ENCODE data around the gene SULF2.

SULF2 gene

GRCh38 chr20:47682028-47682783 is 103.1 kb downstream of the SULF2 start:
- no peak for DNase-seq

DNA sequence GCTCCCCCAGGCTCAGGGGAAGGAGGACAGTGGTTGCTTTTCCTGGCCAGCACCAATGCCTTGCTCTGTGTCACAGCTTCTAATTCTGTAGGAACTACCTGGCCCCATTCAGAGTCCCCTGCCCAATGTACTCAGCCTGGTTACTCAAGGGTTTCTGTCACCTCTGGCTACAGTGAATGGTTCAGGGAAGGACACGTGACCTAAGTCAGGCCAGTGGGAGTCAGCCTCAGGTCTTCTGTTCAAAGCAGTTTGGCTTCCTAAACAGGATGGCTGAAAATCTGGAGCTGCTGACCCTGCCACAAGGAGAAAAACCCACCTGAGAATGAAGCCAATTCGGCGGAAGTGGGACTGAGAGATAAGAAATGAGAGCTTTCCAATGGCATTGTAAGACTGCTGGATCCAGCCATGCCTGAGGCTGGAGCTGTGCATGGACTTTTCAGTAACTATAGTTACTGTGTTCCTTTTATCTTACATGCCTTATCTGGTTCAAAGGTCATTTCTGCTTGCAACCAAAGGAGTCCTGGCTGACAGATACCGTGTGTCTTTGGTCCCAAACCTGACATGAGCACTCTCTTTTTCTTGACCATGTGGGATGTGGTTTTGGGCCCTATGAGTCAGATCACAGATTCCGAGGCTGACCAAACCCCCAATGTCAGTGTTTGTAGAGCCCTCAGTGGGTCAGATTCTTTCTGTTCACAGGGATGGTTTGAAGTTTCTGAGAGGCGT is 104.3 kb downstream of the SULF2 start:
- DNase-seq: no peak

DNA sequence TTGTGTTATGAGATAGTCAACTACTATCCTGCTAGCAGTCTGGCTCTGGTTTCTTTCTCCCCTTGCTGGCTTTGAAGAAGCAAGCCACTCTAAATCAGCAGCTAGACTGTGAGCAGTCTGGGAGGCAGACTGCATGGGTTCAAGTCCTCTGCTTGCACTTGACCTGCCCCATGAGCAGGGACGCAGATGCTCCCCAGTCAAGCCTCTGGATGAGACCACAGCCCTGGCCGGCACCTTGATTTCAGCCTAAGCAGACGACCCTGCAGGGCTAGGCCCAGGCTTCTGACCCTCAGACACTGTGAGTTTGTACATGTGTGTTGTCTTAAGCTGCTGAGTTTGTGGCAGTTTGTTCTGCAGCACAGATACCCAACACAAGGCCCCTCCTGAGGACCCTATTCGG is 105.8 kb downstream of the SULF2 start:
- no peak for DNase-seq

DNA sequence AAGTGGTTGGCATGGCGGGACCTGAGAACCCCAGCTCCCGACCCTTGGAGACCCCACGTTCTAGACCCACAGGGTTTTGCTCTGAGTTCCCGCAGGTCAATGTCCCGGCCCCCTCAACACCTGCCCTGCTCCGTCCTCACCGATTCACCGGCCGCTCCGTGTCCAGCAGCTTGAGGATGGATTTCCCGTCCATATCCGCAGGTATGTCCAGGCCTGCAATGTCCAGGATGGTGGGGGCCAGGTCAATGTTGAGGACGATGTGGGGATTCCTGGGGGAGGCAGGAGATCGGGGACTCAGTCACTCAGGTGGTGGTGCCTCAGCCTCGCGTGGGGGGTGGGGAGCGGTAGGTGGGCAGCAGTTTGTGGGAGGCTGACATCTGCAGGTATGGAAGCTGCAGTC is 106.7 kb downstream of the SULF2 start:
- no peak for DNase-seq

DNA sequence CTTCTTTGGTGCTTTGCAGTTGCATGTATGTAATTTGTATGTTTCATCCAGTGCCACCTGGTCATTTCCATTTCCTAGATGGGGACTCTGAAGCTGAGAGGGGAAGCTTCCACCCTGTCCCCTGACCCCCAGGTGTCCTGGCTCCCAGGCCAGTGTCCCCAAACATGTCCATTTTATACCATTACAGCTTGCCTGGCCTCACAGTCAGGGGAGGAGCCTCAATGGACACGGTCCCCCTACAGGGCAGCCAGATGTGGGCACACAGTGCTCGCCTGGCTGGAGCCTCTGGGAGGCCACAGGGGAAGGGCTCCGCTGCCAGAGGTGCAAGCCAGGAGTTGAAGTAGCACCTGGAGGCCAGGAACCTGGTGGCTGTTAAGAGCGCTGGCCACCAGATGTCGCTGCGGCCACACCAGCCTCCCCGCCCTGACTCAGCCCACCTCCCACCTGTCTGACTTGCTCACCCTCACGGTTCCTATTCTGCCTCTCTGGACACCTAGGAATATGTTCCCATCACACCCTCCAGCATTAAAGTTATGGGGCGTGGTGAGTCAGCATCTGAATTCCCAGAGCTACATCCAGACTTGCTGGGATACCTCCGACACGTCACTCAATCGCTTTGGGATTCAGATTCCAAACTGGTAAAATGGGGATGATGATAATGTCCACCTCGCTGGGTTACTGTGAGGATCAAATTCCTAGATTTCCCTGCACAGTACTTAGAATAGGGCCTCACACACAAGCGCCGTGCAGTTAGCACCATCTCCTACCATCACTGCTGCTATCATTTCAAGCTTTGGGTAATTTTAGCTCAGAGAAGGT is 107.4 kb downstream of the SULF2 start:
- DNase-seq: peak; percentile 67

DNA sequence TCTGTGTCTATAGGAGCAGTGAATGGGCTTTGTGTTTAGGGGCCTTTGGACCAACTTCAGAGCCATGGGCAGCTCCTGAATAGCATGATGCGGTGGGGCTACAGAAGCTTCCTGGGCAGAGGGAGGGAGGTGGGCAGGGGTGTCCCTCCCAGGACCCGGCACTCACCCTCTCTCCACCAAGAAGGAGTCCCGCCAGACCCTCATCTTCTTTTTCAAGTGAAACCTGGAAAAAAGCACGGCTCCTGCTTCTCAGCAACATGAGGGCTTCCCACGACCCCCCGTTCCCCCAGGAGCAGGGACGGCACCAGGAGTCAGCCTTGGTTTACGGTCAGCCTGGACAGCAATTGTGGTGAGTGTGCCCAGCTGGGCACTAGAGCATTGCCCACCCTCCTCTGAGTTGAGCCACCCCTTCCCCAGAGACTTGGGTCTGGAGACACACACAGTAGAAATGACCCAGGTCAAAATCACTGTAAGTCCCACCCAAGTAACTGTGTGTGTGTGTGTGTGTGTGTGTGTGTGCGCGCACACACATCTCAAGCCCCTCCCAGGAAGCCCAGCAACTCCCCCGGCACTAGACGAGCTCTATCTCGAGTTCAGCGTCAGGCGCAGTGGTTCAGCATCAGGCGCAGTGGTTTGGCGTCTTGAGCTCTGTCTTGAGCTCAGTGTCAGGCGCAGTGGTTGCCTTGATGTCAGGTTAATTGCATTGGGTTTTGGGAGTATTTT is 108.2 kb downstream of the SULF2 start:
- no peak for DNase-seq

- DNase-seq: no peak
Observed at GRCh38 chr20:47676219-47676721, 109.0 kb downstream of the SULF2 start.

- DNase-seq: no peak
Observed at GRCh38 chr20:47675190-47676142, 109.8 kb downstream of the SULF2 start.

DNA sequence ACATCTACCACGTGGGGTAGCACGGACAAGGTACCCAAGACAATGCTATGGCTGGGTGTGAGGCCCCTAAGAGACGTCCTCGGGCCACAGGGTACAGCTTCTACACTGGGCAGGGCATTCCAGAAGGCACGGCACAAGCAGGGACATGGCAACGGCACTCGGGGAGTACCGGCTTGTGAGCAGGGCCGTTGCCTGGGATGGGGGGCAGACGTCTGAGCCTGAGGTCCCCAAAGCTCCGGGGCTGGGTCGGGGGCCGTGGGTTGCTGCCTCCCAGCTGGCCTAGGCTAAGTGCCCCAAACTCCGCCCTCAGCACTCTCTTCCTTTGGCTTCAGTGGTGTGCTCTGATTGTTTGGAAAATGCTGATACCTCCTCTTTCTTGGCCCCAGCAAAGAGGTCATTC is 110.6 kb downstream of the SULF2 start:
- DNase-seq: no peak

DNA sequence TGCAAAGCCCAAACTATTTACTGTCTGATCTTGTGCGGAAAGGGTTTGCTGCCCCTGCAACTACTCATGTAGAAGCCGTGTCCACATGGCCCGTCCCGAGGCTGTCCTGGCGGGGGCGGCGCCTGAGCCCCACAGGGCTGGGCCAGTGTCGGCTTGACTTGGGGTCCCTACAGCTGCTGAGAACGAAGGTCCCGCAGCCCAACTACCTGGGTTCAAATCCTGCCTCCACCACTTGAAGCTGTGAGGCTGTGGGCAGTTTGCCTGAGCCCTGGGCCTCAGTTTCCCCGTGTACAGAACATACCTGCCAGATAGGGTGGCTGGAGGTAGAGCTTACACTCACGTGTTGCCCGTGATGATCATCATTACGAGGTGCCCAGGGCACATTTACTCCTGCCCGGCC is 111.1 kb downstream of the SULF2 start:
- no peak for DNase-seq

DNA sequence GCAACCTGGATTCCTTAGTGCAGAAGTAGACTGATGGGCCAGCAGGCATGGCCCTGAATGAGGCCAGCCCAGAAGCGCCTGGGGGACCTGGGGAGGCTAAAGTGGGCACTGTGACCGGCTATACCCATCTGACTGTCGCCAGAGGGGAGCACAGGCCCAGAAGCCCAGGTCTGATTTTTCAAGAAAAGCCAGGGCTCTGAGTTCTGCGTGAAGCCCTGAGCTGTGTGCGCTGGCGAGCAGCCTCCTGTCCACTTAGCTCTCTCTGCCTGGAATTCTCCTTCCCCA is 111.7 kb downstream of the SULF2 start:
- no peak for DNase-seq

DNA sequence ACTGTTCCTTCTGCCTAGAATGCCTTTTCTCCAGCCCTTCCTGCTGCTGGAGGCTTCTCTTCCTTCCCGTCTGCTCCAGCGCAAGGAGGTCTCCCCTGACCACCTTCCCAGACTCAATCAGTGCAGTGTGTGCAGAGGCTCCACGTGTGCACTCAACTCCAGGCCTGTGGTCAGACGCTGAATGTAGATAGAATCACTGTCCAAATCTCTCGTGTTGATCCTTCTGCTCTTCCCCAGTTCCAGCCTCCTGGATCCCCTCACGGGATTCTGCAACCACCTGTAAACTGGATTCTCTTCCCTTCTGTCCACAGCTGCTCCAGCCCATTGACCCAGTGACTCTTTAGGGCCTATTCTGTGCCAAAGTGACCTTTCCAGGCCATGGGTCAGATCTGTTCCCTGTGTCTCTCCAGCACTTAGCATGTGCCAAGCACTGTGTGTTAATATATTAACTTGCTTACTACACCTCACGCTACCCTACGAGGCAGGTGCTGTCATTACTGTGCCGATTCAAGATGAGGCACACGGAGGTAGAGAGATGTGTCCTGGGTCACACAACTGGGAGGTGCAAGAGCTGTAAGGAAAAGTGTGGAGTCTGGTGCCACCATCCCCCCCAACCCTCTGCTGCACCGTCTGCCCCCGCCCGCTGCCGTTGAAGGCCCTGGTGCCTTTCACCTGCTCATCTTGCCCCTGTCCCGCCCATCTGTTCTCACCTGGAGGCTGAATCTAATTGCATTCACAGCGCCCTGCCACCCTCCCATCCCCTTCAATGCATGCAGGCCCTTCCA is 112.2 kb downstream of the SULF2 start:
- DNase-seq: no peak

GRCh38 chr20:47672166-47672565 is 113.1 kb downstream of the SULF2 start:
- DNase-seq: no peak

- DNase-seq: no peak
Observed at GRCh38 chr20:47670913-47671312, 114.4 kb downstream of the SULF2 start.

DNA sequence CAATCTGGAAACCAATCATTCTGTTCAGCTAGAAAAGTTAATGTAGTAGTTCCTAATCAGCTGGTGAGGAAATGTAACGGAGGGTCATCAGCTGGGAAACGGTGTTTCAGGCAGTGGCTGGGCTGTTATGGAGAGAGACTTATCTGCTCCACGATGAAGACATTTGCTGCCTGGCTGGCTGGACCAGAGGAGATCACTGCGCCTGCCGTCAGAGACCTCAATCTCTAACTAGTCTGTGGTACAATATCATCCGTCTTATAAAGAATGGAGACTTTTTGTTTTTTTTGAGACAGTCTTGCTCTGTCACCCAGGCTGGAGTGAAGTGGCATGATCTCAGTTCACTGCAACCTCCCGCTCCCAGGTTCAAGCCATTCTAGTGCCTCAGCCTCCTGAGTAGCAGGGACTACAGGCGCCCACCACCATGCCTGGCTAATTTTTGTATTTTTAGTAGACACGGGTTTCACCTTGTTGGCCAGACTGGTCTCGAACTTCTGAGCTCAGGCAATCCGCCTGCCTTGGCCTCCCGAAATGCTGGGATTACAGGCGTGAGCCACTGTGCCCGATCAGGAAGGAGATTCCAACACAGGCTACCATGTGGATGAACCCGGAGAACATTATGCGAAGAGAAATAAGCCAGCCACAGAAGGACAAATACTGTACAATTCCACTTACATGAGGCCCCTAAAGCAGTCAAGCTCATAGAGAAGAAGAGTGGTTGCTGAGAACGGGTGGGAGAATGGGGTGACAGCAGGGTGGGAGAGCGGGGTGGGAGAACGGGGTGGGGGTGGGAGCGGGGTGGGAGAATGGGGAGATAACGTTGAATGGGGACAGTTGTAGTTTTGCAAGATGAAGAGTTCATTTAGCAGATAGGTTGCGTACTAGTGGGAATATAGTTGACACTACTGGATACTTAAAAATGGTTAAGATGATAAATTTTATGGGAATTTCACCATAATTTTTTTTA is 115.1 kb downstream of the SULF2 start:
- DNase-seq: no peak

GRCh38 chr20:47669489-47669888 is 115.8 kb downstream of the SULF2 start:
- no peak for DNase-seq

DNA sequence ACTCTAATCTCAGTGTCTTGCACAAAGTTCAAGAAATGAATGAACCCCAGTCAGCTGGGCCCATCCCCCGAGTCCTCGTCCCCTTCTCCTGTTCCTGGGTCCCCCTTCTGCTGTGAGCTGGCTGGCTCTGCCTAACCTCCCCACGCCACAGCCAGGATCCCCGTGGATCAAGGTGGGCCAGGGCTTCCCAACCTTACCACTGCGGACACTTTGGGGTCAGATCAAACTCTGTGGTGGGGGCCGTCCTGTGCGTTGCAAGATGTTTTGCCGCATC is 116.2 kb downstream of the SULF2 start:
- no peak for DNase-seq

- DNase-seq: no peak
Observed at GRCh38 chr20:47668313-47669151, 116.7 kb downstream of the SULF2 start.

All from CD4-positive, alpha-beta T cell treated with Interleukin-17A for 4 hours (primary cell).